HUES6 (cell line): ENCODE measurements around the gene CDC37.
A peak's percentile ranks its signal among the peaks of the same experiment; 100 is the strongest.

ENCODE experiments used
- H3K27ac ChIP-seq: 2 replicates; pipeline ENCODE4 v1.7.0; 2013; ENCODE audit warnings: low read depth, mild to moderate bottlenecking, low read length, inconsistent platforms
- H3K27me3 ChIP-seq: 2 replicates; pipeline ENCODE4 v1.6.1; 2013; ENCODE audit warnings: low read length; ENCODE audit not compliant: control insufficient read depth, insufficient read depth
- H3K36me3 ChIP-seq: 2 replicates; pipeline ENCODE4 v1.6.1; 2013; ENCODE audit warnings: low read length; ENCODE audit not compliant: control insufficient read depth, insufficient read depth
- H3K4me1 ChIP-seq: 2 replicates; pipeline ENCODE4 v1.6.1; 2013; ENCODE audit warnings: low read length; ENCODE audit not compliant: control insufficient read depth, insufficient read depth
- H3K4me3 ChIP-seq: 2 replicates; pipeline ENCODE4 v1.5.1; 2013; ENCODE audit warnings: low read depth, low read length
- H3K9ac ChIP-seq: one replicate; pipeline ENCODE4 v1.6.1; 2013; ENCODE audit warnings: mild to moderate bottlenecking, low read length
- H3K9me3 ChIP-seq: 2 replicates; pipeline ENCODE4 v1.6.1; 2013; ENCODE audit warnings: low read depth, low read length; ENCODE audit not compliant: control insufficient read depth, insufficient read depth

CDC37 gene

GRCh38 chr19:10403137-10404021 is at the start of gene CDC37:
Gene CDC37, minus strand, starts transcription at chr19:10403542. Its CDS starts 63 bp downstream, at chr19:10403479.
- Histone ChIP-seq H3K36me3 (peaks cover 12% of the 10 kb centered on the region), H3K9ac (peak within 1 kb of the TSS; percentile 86), H3K27ac (peak within 1 kb of the TSS; percentile 45; the same call in 1 of the 2 replicates), H3K27me3 (peaks cover 38% of the 10 kb centered on the region), H3K4me1 (peaks cover 6% of the 10 kb centered on the region), H3K4me3 (peak within 1 kb of the TSS; percentile 99), H3K9me3 (no peaks in the 10 kb centered on the region)

- Histone ChIP-seq H3K4me1 (peaks cover 4% of the 10 kb centered on the region; the same call in 1 of the 2 replicates), H3K36me3 (no peaks in the 10 kb centered on the region), H3K9me3 (no peaks in the 10 kb centered on the region), H3K4me3 (no peak overlapping the region), H3K27me3 (no peaks in the 10 kb centered on the region), H3K27ac (no peak overlapping the region), H3K9ac (no peak overlapping the region)
Measured at GRCh38 chr19:10450853-10451609, 47.7 kb upstream of the CDC37 start.

GRCh38 chr19:10450191-10450852 is 47.0 kb upstream of the CDC37 start:
- Histone ChIP-seq H3K27ac (no peak overlapping the region), H3K27me3 (no peaks in the 10 kb centered on the region), H3K36me3 (no peaks in the 10 kb centered on the region), H3K4me1 (peaks cover 4% of the 10 kb centered on the region; the same call in 1 of the 2 replicates), H3K9ac (no peak overlapping the region), H3K4me3 (no peak overlapping the region), H3K9me3 (no peaks in the 10 kb centered on the region)

- Histone ChIP-seq H3K27me3 (no peaks in the 10 kb centered on the region), H3K9me3 (no peaks in the 10 kb centered on the region), H3K4me3 (no peak overlapping the region), H3K4me1 (peaks cover 4% of the 10 kb centered on the region; the same call in 1 of the 2 replicates), H3K9ac (no peak overlapping the region), H3K36me3 (no peaks in the 10 kb centered on the region), H3K27ac (no peak overlapping the region)
Measured at GRCh38 chr19:10449037-10449436, 45.7 kb upstream of the CDC37 start.

- no peaks in the 10 kb centered on the region for H3K27me3 ChIP-seq
- H3K36me3 ChIP-seq, result no peaks in the 10 kb centered on the region
- H3K9me3 ChIP-seq, result no peaks in the 10 kb centered on the region
- no peak overlapping the region for H3K27ac ChIP-seq
- no peak overlapping the region for H3K9ac ChIP-seq
- no peak overlapping the region for H3K4me3 ChIP-seq
- H3K4me1 ChIP-seq, result no peaks in the 10 kb centered on the region
Measured at GRCh38 chr19:10442698-10443097, 39.4 kb upstream of the CDC37 start.

- no peaks in the 10 kb centered on the region for H3K9me3 ChIP-seq
- no peak overlapping the region for H3K27ac ChIP-seq
- H3K27me3 ChIP-seq, result no peaks in the 10 kb centered on the region
- no peak overlapping the region for H3K9ac ChIP-seq
- H3K36me3 ChIP-seq, result no peaks in the 10 kb centered on the region
- no peaks in the 10 kb centered on the region for H3K4me1 ChIP-seq
- H3K4me3 ChIP-seq, result no peak overlapping the region
Measured at GRCh38 chr19:10439588-10439987, 36.2 kb upstream of the CDC37 start.

GRCh38 chr19:10433131-10433536 is 29.8 kb upstream of the CDC37 start:
- Histone ChIP-seq H3K4me1 (peaks cover 17% of the 10 kb centered on the region), H3K27me3 (peaks cover 50% of the 10 kb centered on the region), H3K4me3 (no peak overlapping the region), H3K9me3 (no peaks in the 10 kb centered on the region), H3K36me3 (no peaks in the 10 kb centered on the region), H3K27ac (no peak overlapping the region), H3K9ac (no peak overlapping the region)

- Histone ChIP-seq H3K27ac (no peak overlapping the region), H3K36me3 (no peaks in the 10 kb centered on the region), H3K27me3 (peaks cover 54% of the 10 kb centered on the region), H3K4me1 (peaks cover 17% of the 10 kb centered on the region), H3K9me3 (no peaks in the 10 kb centered on the region), H3K9ac (no peak overlapping the region), H3K4me3 (peak overlapping the region; percentile 46)
Measured at GRCh38 chr19:10432736-10433130, 29.4 kb upstream of the CDC37 start.

GRCh38 chr19:10431943-10432735 is 28.8 kb upstream of the CDC37 start:
- peak overlapping the region; percentile 46 for H3K4me3 ChIP-seq
- H3K27me3 ChIP-seq, result peaks cover 60% of the 10 kb centered on the region
- no peaks in the 10 kb centered on the region for H3K9me3 ChIP-seq
- no peaks in the 10 kb centered on the region for H3K36me3 ChIP-seq
- H3K4me1 ChIP-seq, result peaks cover 17% of the 10 kb centered on the region
- no peak overlapping the region for H3K9ac ChIP-seq
- H3K27ac ChIP-seq, result no peak overlapping the region

GRCh38 chr19:10431254-10431942 is 28.1 kb upstream of the CDC37 start:
- H3K27me3 ChIP-seq, result peaks cover 67% of the 10 kb centered on the region
- H3K9ac ChIP-seq, result peak overlapping the region; percentile 26

More at GRCh38 chr19:10431254-10431942, 28.1 kb upstream of the CDC37 start:
- Histone ChIP-seq H3K9me3 (no peaks in the 10 kb centered on the region), H3K36me3 (no peaks in the 10 kb centered on the region), H3K4me1 (peaks cover 17% of the 10 kb centered on the region), H3K27ac (no peak overlapping the region), H3K4me3 (peak overlapping the region; percentile 67)
